Activated CD4-positive, alpha-beta T cell treated with anti-CD3 and anti-CD28 coated beads, Interleukin-2, amount 10 ng/mL, durations not matched to agents 7 days and 5 days (primary cell): ENCODE data around the gene UNKL. TPM values are rescaled to one million over a fixed set of nuclear protein-coding genes. Genes with fewer than 3 reads are reported as not detected.

ENCODE experiments used
- CTCF ChIA-PET: fragments of 350-600 bp; sonication (Branson Sonifier 250); formaldehyde crosslinking; loops from one replicate; lab custom pipeline; 2021; ENCODE audit warnings: antibody characterized with exemption; lab: Charles Lee
- POLR2A ChIA-PET: fragments of 350-600 bp; sonication (Branson Sonifier 250); formaldehyde crosslinking; loops from one replicate; lab custom pipeline; 2021; ENCODE audit warnings: antibody characterized with exemption; lab: Charles Lee
- DNase-seq: peaks from one replicate; pipeline ENCODE4 v3.0.0-alpha.2; 2020
- H3K27ac Mint-ChIP-seq: one replicate; pipeline ENCODE4 v1.8.0; 2021; ENCODE audit warnings: mild to moderate bottlenecking, moderate library complexity, mixed read lengths
- H3K27me3 Mint-ChIP-seq: one replicate; pipeline ENCODE4 v1.8.0; 2021; ENCODE audit warnings: mixed read lengths
- H3K36me3 Mint-ChIP-seq: one replicate; pipeline ENCODE4 v1.8.0; 2021; ENCODE audit warnings: low read depth, mixed read lengths
- H3K4me1 Mint-ChIP-seq: one replicate; pipeline ENCODE4 v1.8.0; 2021; ENCODE audit warnings: mixed read lengths
- H3K4me3 Mint-ChIP-seq: one replicate; pipeline ENCODE4 v1.8.0; 2021; ENCODE audit warnings: mild to moderate bottlenecking, moderate library complexity, mixed read lengths
- H3K9me3 Mint-ChIP-seq: one replicate; pipeline ENCODE4 v1.8.0; 2021; ENCODE audit warnings: mixed read lengths
- total RNA-seq, 2 experiments: library from RNA; stranded (reverse); gene quantifications; one replicate each; pipeline ENCODE4 v1.2.3, GENCODE V29; 2021

The UNKL gene
- total RNA-seq, 2 experiments from 2014 or later: 31.8 to 37.9 TPM

DNA sequence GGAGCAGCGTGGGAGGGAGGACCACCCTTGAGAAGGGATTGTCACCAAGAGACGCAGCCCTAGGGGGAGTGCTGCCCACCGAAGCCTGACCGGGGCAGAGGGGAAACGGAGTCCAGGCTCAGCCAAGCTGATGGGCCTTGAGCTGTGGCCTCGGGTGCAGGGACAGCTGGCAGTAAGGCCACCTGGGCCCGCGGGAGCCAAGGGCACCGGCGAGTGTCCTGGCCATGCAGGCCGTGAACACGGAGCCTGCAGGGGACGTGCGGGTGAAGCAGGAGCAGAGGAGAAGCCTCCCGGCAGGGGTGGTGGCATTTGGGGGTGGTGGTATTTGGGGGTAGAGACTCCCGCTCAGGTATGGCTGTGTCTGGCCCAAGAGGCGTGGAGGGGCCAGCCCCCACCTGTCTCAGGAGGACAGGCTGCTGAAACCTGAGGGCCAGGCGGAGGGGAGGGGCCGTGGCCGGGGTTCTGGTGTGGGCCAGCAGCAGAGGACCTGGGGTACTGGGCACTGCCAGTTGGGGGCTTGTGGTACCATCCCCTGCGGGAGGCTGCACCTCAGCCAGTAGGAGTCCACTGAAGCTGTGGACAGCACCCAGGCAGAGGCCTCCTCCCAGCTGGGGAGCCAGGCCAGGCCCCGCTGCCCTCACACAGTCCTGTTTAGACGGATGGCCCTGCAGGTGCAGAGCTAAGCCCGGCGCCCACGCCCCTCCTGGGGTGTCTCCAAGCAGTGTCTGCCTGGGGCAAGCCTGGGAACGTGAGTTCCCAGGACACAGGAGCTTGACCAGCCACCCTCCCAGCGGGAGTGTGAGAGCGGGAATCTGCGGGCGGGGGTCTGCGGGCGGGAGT lies 58.2 kb downstream of the UNKL start:
- DNase-seq: no peak
- H3K9me3 Mint-ChIP-seq: no peaks in the 10 kb centered on the region
- peaks cover 28% of the 10 kb centered on the region for H3K4me1 Mint-ChIP-seq
- CTCF ChIA-PET: interaction anchor here (1.2 kb wide), 2 partner anchors 7 to 12 kb away, joined by 3 to 5 read pairs; no protein-coding TSS in a partner anchor
- peaks cover 3% of the 10 kb centered on the region for H3K36me3 Mint-ChIP-seq
- POLR2A ChIA-PET: no interaction called here
- no peaks in the 10 kb centered on the region for H3K27me3 Mint-ChIP-seq
- H3K27ac Mint-ChIP-seq: no peak overlapping the region
- no peak overlapping the region for H3K4me3 Mint-ChIP-seq

DNA sequence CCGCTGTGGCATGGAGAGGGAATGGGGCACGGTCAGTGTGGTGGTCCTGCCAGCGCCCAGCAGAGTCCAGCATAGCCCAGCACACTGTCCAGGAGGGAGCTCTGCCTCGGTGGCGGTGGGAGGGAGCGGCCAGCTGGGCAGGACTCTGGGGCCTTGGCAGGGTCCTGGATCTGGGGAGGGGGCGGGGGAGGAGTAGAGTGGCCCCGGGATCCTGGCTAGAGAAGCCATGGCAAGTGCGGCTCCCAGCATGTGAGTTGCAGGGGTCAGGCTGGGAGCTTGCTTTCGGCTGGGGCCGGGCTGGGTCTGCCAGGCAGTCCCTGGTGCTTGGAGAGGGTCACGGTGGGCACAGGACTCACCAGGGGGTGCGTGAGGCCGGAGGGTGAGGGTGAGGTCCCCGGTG lies 58.9 kb downstream of the UNKL start:
- Mint-ChIP-seq H3K36me3 (peaks cover 3% of the 10 kb centered on the region), H3K9me3 (no peaks in the 10 kb centered on the region), H3K27me3 (no peaks in the 10 kb centered on the region), H3K4me3 (no peak overlapping the region), H3K4me1 (peaks cover 31% of the 10 kb centered on the region), H3K27ac (no peak overlapping the region)
- DNase-seq: no peak
- ChIA-PET CTCF (interaction anchor here (0.5 to 1.2 kb wide), 2 partner anchors 8 to 293 kb away, joined by 3 to 5 read pairs; no protein-coding TSS in a partner anchor), POLR2A (no interaction called here)

DNA sequence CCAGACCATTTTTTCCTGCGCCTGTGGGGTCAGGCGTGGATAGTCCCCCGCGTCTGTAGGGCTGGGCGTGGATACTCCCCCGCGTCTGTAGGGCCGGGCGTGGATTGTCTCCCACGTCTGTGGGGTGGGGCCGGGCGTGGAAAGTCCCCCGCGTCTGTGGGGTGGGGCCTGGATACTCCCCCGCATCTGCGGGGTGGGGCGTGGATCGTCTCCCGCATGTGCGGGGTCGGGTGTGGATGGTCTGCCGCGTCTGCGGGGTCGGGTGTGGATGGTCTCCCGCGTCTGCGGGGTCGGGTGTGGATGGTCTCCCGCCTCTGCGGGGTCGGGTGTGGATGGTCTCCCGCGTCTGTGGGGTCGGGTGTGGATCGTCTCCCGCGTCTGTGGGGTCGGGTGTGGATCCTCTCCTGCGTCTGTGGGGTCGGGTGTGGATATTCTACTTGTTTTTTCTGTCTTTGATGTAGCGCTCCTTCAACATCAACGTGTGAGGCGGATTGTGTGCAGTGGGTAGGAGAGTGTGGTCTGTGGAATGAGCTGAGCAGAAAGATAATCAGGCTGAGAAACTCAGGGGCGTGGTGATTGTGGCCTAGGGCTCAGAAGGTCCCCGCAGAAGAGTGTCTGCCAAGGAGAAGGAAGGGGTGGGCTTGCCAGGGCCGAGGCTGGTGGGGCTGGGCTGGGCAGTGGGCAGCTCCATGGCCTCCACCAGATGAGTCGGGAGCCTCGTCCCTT lies 59.5 kb downstream of the UNKL start:
- Mint-ChIP-seq H3K27me3 (no peaks in the 10 kb centered on the region), H3K4me3 (no peak overlapping the region), H3K36me3 (peaks cover under 1% of the 10 kb centered on the region), H3K9me3 (no peaks in the 10 kb centered on the region), H3K4me1 (peaks cover 36% of the 10 kb centered on the region), H3K27ac (peak overlapping the region; percentile 19)
- POLR2A ChIA-PET: interaction anchor here (0.6 kb wide), 1 partner anchor 11 kb away, joined by 3 read pairs; no protein-coding TSS in a partner anchor
- no peak for DNase-seq
- CTCF ChIA-PET: interaction anchor here (0.5 to 1.2 kb wide), 2 partner anchors 9 to 294 kb away, joined by 3 to 5 read pairs; no protein-coding TSS in a partner anchor

DNA sequence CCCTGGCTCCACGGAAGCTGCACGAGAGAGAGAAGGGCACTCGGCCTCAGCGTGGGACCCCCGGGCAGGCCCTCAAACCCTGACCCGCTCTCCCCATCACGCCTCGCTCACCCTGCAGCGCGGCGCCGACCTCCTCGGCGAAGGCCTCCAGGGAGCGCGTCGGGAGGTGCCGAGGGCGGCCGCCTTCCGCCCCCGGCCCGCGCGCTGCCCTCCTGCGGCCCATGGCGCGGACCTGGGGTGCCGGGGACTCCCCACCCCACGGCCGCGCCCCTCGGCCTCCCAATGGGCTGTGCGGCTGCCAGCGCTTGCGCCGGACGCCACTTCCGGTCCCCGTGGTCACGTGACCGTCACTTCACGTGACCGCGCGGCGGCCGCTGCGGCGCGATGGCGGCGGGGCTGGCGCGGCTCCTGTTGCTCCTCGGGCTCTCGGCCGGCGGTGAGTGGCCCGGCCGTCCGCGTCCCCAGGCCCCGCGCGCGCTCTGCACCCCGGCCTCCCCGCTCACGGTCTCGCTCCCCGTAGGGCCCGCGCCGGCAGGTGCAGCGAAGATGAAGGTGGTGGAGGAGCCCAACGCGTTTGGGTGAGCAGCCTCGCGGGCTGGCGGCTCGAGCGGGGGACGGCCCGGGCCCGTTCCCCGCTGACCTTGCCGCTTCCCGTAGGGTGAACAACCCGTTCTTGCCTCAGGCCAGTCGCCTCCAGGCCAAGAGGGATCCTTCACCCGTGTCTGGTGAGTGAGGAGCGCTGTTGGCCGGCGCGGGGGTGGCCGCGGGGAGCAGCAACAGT lies 62.7 kb downstream of the UNKL start, which contains the start of the genes GNPTG and TSR3:
GNPTG (plus strand) TSS at position 350 of the 781 bp plus-strand sequence; CDS start at position 385, 35 bp downstream.
TSR3 (minus strand) TSS at position 297 of the 781 bp plus-strand sequence; CDS start at position 223, 74 bp downstream.
- Mint-ChIP-seq H3K4me3 (peak within 1 kb of the TSS; percentile 84), H3K27me3 (no peaks in the 10 kb centered on the region), H3K36me3 (no peaks in the 10 kb centered on the region), H3K9me3 (no peaks in the 10 kb centered on the region), H3K4me1 (peaks cover 36% of the 10 kb centered on the region), H3K27ac (peak within 1 kb of the TSS; percentile 82)
- CTCF ChIA-PET: interaction anchor here (1.3 kb wide), 1 partner anchor 16 kb away, joined by 3 read pairs; no protein-coding TSS in a partner anchor
- POLR2A ChIA-PET: no interaction called here
- DNase-seq: peak; percentile 83

DNA sequence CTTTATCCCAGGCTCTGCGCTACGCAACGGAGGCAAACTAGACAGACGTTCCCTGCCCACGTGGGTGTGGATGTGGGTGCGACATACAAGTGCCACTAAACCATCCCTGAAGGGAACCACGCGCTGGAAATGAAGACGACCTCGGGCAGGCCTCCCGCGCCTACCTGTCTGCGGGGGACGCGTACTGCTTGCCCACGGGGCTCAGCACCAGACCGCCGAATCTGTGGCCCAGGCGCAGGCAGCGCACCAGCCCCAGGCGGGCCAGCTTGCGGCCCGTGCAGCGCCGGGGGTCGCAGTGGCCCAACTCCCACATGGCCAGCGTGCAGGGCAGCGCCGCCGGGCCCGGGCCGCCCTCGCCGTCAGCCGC lies 63.3 kb downstream of the UNKL start:
- CTCF ChIA-PET: interaction anchor here (1.3 to 1.5 kb wide), 2 partner anchors 12 to 15 kb away, joined by 3 to 8 read pairs; no protein-coding TSS in a partner anchor
- Mint-ChIP-seq H3K9me3 (no peaks in the 10 kb centered on the region), H3K36me3 (no peaks in the 10 kb centered on the region), H3K4me3 (peak overlapping the region; percentile 76), H3K27ac (peak overlapping the region; percentile 80), H3K27me3 (no peaks in the 10 kb centered on the region), H3K4me1 (peaks cover 36% of the 10 kb centered on the region)
- no peak for DNase-seq
- POLR2A ChIA-PET: no interaction called here

DNA sequence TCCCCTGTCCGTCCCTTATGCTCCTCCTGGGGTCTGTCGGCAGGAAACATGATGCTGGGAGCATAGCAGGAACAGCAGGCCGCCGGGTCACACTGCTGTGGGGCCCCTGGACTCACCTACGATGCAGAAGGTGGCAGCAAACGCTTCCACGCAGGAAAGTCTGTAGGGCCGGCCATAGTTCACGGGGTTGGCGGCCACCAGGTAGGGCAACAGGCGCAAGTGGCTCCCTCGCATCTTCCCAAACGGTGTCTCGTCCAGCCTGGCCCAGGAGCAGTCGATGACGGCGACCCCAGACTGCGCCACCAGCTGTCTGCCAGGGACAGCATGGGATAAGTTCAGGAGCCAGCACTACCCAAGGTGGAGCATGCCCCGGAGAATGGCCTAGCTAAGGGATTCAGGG lies 63.8 kb downstream of the UNKL start:
- Mint-ChIP-seq H3K27ac (no peak overlapping the region), H3K9me3 (no peaks in the 10 kb centered on the region), H3K4me3 (peak overlapping the region; percentile 76), H3K36me3 (no peaks in the 10 kb centered on the region), H3K27me3 (no peaks in the 10 kb centered on the region), H3K4me1 (peaks cover 36% of the 10 kb centered on the region)
- ChIA-PET CTCF (interaction anchor here (1.2 to 1.5 kb wide), 3 partner anchors 13 to 15 kb away, joined by 3 to 8 read pairs (median 3); no protein-coding TSS in a partner anchor), POLR2A (no interaction called here)
- DNase-seq: no peak

DNA sequence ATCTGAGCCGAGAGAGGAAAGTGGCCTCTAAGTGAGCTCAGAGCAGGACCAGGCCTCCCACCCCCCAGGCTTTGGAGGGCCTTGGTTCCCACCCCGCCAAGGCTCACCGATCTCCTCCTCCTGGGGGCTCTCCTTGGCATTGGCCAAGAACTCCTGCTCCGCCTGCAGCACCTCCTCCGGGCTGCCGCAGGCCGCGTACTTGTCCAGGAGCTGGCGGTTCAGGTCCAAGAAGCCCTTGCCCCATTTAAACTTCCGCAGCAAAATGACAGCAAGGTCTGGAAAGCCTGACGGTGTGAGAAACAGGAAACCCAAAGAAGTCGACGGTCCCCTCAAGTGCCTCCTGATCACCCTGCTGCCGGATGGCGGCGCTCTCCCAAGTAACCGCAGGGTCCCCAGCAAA lies 64.6 kb downstream of the UNKL start:
- ChIA-PET POLR2A (no interaction called here), CTCF (interaction anchor here (1.2 to 1.5 kb wide), 2 partner anchors 12 to 14 kb away, joined by 3 to 8 read pairs; no protein-coding TSS in a partner anchor)
- peaks cover 32% of the 10 kb centered on the region for H3K4me1 Mint-ChIP-seq
- H3K27me3 Mint-ChIP-seq: no peaks in the 10 kb centered on the region
- H3K9me3 Mint-ChIP-seq: no peaks in the 10 kb centered on the region
- no peaks in the 10 kb centered on the region for H3K36me3 Mint-ChIP-seq
- peak overlapping the region; percentile 76 for H3K4me3 Mint-ChIP-seq
- H3K27ac Mint-ChIP-seq: no peak overlapping the region
- DNase-seq: no peak

DNA sequence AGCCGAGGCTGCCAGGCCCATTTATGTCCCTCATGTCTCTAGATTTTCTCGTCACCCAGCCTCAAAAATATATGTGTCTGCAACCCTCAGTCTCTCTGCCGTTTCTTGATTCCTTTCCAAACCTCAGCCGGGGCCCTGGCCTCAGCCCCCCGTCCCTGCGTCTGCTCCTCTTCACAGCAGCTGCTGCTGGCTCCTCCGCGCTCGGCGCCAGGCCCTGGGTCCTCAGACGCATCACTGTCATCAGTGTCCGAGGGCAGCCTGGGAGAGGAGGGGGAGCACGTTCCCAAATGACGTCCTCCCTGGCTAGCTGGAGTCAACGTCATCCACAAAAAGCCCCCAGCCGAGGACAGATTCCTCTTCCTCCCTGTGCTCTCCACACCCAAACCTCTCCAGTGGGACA lies 65.2 kb downstream of the UNKL start:
- H3K4me1 Mint-ChIP-seq: peaks cover 30% of the 10 kb centered on the region
- peak overlapping the region; percentile 13 for H3K27ac Mint-ChIP-seq
- H3K9me3 Mint-ChIP-seq: no peaks in the 10 kb centered on the region
- no peaks in the 10 kb centered on the region for H3K36me3 Mint-ChIP-seq
- no peak for DNase-seq
- POLR2A ChIA-PET: no interaction called here
- H3K4me3 Mint-ChIP-seq: no peak overlapping the region
- CTCF ChIA-PET: no interaction called here
- no peaks in the 10 kb centered on the region for H3K27me3 Mint-ChIP-seq

DNA sequence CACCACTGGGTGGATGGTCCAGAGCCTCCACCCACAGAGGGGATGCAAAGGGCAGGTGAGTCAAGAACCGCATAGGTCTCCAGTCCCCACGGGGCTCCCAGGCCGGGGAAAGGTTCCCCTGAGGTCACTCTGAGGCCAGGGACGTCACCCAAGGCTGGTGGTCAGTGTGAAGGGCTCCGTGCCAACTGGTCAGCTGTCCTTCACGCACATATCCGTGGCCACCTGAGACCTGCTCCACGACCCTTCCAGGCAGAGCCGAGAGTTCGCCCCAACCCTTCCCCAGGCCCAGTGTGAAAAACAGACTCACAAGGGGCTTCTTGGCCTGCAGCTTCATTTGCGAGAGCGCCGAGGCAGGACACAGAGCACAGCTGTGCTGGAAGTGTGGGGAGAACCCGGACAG lies 65.6 kb downstream of the UNKL start:
- no peaks in the 10 kb centered on the region for H3K27me3 Mint-ChIP-seq
- CTCF ChIA-PET: interaction anchor here (1.0 kb wide), 1 partner anchor 102 kb away, joined by 3 read pairs; no protein-coding TSS in a partner anchor
- H3K4me3 Mint-ChIP-seq: no peak overlapping the region
- peaks cover 27% of the 10 kb centered on the region for H3K4me1 Mint-ChIP-seq
- peak overlapping the region; percentile 13 for H3K27ac Mint-ChIP-seq
- H3K9me3 Mint-ChIP-seq: no peaks in the 10 kb centered on the region
- no peaks in the 10 kb centered on the region for H3K36me3 Mint-ChIP-seq
- DNase-seq: no peak
- POLR2A ChIA-PET: no interaction called here

DNA sequence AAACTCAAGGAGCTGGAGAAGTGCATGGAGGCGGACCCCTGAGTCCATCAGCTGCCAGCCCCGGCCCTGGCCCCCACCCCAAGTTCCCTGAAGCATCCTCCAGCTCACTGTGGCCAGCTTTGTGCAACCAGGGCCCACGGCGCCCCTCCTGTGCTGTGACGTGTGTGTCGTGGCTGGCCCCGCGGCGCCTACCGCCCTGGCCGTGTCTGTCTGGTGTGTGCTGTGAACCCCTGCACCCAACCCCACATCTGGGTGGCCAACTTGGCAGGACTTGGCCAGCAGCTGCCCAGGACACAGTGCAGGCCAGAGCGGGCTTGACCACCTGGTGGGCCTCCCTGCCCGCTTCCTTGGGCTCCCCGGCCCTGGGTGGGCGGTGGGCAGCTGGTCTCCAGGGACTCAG lies 66.1 kb downstream of the UNKL start:
- CTCF ChIA-PET: interaction anchor here (1.0 to 2.0 kb wide), 2 partner anchors 15 to 102 kb away, joined by 3 to 5 read pairs; no protein-coding TSS in a partner anchor
- no peak overlapping the region for H3K27ac Mint-ChIP-seq

DNA sequence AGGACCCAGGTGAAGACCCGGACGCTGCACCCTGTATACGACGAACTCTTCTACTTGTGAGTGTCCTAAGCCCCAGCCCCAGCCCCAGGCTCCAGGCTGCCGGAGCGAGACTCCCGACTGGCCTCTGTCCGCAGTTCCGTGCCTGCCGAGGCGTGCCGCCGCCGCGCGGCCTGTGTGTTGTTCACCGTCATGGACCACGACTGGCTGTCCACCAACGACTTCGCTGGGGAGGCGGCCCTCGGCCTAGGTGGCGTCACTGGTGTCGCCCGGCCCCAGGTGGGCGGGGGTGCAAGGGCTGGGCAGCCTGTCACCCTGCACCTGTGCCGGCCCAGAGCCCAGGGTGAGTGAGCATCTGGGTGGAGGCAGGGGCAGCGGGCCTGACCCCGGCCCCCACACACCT lies 66.5 kb downstream of the UNKL start:
- Mint-ChIP-seq H3K27ac (no peak overlapping the region), H3K4me3 (no peak overlapping the region), H3K9me3 (no peaks in the 10 kb centered on the region), H3K4me1 (peaks cover 24% of the 10 kb centered on the region), H3K36me3 (no peaks in the 10 kb centered on the region), H3K27me3 (no peaks in the 10 kb centered on the region)
- ChIA-PET CTCF (interaction anchor here (1.0 to 2.0 kb wide), 2 partner anchors 15 to 101 kb away, joined by 3 to 5 read pairs; no protein-coding TSS in a partner anchor), POLR2A (no interaction called here)
- no peak for DNase-seq

More for the DNA sequence above, 66.1 kb downstream of the UNKL start:
- H3K36me3 Mint-ChIP-seq: no peaks in the 10 kb centered on the region
- POLR2A ChIA-PET: no interaction called here
- no peaks in the 10 kb centered on the region for H3K27me3 Mint-ChIP-seq
- peaks cover 24% of the 10 kb centered on the region for H3K4me1 Mint-ChIP-seq
- no peak overlapping the region for H3K4me3 Mint-ChIP-seq
- no peak for DNase-seq
- no peaks in the 10 kb centered on the region for H3K9me3 Mint-ChIP-seq
